Uterus (tissue), 4 donors: ENCODE results near the gene MADD. TPM values are rescaled to one million over a fixed set of nuclear protein-coding genes. Genes with fewer than 3 reads are reported as not detected.

Experiments
- DNase-seq, 2 donors: peaks; one replicate each; pipeline ENCODE4 v3.0.0-alpha.2; 2019 to 2020
- H3K27ac ChIP-seq, 2 donors: fragments of 200-600 bp; sonication (generic); 1 replicate in 1 of 2; 2 replicates in 1 of 2; pipeline ENCODE4 v1.5.1; 2016 to 2018
- H3K27me3 ChIP-seq, 2 donors: fragments of 200-600 bp; sonication (generic); one replicate each; pipeline ENCODE4 v1.5.1; 2018 to 2019; ENCODE audit warnings: control low read depth in 1 of 2
- H3K36me3 ChIP-seq, 2 donors: fragments of 200-600 bp; sonication (generic); one replicate each; pipeline ENCODE4 v1.5.1; 2019; ENCODE audit warnings: control low read depth in 1 of 2
- H3K4me1 ChIP-seq, 2 donors: fragments of 200-600 bp; sonication (generic); one replicate each; pipeline ENCODE4 v1.5.1; 2018 to 2019; ENCODE audit warnings: control low read depth in 1 of 2
- H3K4me3 ChIP-seq, 2 donors: fragments of 200-600 bp; sonication (generic); 1 replicate in 1 of 2; 2 replicates in 1 of 2; pipeline ENCODE4 v1.5.1; 2018 to 2019; ENCODE audit warnings: mild to moderate bottlenecking in 1 of 2
- H3K9me3 ChIP-seq, 2 donors: fragments of 200-600 bp; sonication (generic); one replicate each; pipeline ENCODE4 v1.5.1; 2019; ENCODE audit warnings: control low read depth in 1 of 2
- POLR2A ChIP-seq, 2 donors: fragments of 450-650 bp; IDR thresholded peaks; one replicate each; pipeline ENCODE4 v1.6.1; 2016; ENCODE audit warnings: antibody characterized with exemption in 2 of 2, mild to moderate bottlenecking in 1 of 2, moderate library complexity in 1 of 2
- intact Hi-C: fragments of 100-400 bp; cut with DNase I; formaldehyde crosslinking; loops from one replicate; pipeline ENCODE4 v1.15.1; 2023; ENCODE audit warnings: low total_unique reads
- total RNA-seq, 4 donors: library from RNA; depleted of rRNA in 3 of 4; stranded (reverse); fragments of >200 nt in 3 of 4; gene quantifications; one replicate each; pipeline versions ENCODE4 v1.1.0 to v1.2.4, GENCODE V29; 2014 to 2023
- TF ChIP-seq, protein P1 (sequence below), 4 experiments: fragments of 200-600 bp in 2 of 4; fragments of 450-650 bp in 2 of 4; sonication (generic) in 2 of 4; IDR thresholded peaks; one replicate each; pipeline ENCODE4 v1.5.1; 2016 to 2019; ENCODE audit warnings: antibody characterized with exemption in 4 of 4, mild to moderate bottlenecking in 2 of 4, moderate library complexity in 1 of 4
- donor health status: DM: yes; HTN: yes; CAD: no.

MADD gene
- total RNA-seq, 4 donors from 2014 or later = 26.8 to 234 (median 47.2) TPM

DNA sequence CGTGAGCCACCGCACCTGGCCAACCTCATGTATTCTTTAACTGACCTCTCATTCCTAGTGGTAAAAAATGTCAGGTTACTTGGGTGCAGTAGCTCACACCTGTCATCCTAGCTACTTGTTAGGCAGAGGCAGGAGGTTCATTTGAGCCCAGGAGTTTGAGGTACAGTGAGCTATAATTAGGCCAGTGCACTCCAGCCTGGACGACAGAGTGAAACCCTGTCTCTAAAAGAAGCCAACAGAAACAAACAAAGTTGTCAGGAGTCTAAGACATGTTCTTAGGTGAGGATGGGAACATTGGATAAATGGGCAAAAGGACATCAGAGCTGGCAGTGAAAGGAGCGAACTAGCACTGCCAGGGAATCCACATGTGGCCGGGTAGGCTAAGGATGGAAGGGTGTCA, 18.1 kb downstream of the MADD start:
- H3K27ac ChIP-seq = no peak overlapping the region
- H3K4me3 ChIP-seq = no peak overlapping the region
- intact Hi-C loops = no loop called here
- H3K27me3 ChIP-seq = no peaks in the 10 kb centered on the region
- no peaks in the 10 kb centered on the region for H3K9me3 ChIP-seq
- DNase-seq = no peak
- H3K4me1 ChIP-seq = no peaks in the 10 kb centered on the region
- peaks cover 0 to 2% of the 10 kb centered on the region in 2 donors for H3K36me3 ChIP-seq
- TF ChIP-seq POLR2A (IDR thresholded peaks at IDR 0.05) = no peak
- TF ChIP-seq, protein P1, sequence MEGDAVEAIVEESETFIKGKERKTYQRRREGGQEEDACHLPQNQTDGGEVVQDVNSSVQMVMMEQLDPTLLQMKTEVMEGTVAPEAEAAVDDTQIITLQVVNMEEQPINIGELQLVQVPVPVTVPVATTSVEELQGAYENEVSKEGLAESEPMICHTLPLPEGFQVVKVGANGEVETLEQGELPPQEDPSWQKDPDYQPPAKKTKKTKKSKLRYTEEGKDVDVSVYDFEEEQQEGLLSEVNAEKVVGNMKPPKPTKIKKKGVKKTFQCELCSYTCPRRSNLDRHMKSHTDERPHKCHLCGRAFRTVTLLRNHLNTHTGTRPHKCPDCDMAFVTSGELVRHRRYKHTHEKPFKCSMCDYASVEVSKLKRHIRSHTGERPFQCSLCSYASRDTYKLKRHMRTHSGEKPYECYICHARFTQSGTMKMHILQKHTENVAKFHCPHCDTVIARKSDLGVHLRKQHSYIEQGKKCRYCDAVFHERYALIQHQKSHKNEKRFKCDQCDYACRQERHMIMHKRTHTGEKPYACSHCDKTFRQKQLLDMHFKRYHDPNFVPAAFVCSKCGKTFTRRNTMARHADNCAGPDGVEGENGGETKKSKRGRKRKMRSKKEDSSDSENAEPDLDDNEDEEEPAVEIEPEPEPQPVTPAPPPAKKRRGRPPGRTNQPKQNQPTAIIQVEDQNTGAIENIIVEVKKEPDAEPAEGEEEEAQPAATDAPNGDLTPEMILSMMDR (IDR thresholded peaks at IDR 0.05) = no peak

DNA sequence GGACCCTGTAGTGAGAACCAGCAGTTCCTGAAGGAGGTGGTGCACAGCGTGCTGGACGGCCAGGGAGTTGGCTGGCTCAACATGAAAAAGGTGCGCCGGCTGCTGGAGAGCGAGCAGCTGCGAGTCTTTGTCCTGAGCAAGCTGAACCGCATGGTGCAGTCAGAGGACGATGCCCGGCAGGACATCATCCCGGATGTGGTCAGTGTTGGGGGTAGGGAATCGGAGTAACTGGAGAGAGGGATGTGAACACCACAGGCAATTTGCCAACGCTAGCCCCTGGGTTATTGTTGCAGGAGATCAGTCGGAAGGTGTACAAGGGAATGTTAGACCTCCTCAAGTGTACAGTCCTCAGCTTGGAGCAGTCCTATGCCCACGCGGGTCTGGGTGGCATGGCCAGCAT, 19.9 kb downstream of the MADD start:
- Histone ChIP-seq H3K4me3 (no peak overlapping the region), H3K27ac (no peak overlapping the region), H3K4me1 (no peaks in the 10 kb centered on the region), H3K27me3 (no peaks in the 10 kb centered on the region), H3K9me3 (no peaks in the 10 kb centered on the region), H3K36me3 (peaks cover 0 to 2% of the 10 kb centered on the region in 2 donors)
- intact Hi-C loops = no loop called here
- TF ChIP-seq, protein P1 (IDR thresholded peaks at IDR 0.05) = no peak
- no peak for TF ChIP-seq POLR2A (IDR thresholded peaks at IDR 0.05)
- no peak for DNase-seq

DNA sequence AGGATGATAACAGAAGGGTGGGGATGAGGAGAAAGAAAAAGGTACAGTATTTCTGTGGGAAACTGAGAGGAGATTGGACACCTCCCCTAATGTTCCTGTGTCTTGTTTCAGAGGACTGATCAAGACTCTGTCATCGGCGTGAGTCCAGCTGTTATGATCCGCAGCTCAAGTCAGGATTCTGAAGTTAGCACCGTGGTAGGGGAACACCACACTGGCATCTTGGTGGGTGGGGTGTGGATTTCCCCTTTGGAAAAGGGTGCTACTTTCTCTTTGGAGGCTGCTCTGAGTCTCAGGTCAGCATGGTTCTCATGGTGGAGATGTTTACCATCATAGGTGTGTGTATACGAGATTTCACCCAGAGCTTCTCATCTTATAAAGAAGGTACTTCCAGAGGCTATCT, 25.5 kb downstream of the MADD start:
- intact Hi-C loops = no loop called here
- no peaks in the 10 kb centered on the region for H3K4me1 ChIP-seq
- no peak overlapping the region for H3K4me3 ChIP-seq
- H3K9me3 ChIP-seq = peaks cover 0 to 4% of the 10 kb centered on the region in 2 donors
- H3K27ac ChIP-seq = no peak overlapping the region
- DNase-seq = no peak
- no peaks in the 10 kb centered on the region for H3K27me3 ChIP-seq
- H3K36me3 ChIP-seq = peaks cover 0 to 2% of the 10 kb centered on the region in 2 donors
- TF ChIP-seq POLR2A (IDR thresholded peaks at IDR 0.05) = no peak
- TF ChIP-seq, protein P1 (IDR thresholded peaks at IDR 0.05) = no peak

DNA sequence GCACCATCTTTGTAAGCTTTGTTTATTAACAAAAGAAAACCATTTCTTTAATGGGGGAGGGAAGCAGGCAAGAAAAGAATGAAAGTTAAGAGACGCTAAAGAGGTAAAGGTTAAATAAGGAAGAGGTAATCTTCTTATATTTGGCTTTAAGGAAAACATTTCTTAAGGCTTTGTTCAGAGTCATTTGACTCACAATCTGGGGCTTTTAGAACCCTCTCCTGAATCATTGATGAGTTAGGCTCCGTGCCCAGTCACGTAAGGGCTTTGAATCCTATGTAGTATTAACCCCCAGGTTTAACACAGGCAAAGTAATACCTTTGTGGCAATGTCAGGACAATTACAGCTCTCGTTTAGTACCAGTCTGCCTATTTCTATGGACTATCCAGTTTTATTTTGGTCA, 26.1 kb downstream of the MADD start:
- H3K36me3 ChIP-seq = peaks cover 0 to 2% of the 10 kb centered on the region in 2 donors
- H3K4me3 ChIP-seq = no peak overlapping the region
- no peak for TF ChIP-seq POLR2A (IDR thresholded peaks at IDR 0.05)
- TF ChIP-seq, protein P1 (IDR thresholded peaks at IDR 0.05) = no peak
- intact Hi-C loops = no loop called here
- H3K27me3 ChIP-seq = no peaks in the 10 kb centered on the region
- DNase-seq = no peak
- H3K9me3 ChIP-seq = peaks cover 0 to 5% of the 10 kb centered on the region in 2 donors
- no peak overlapping the region for H3K27ac ChIP-seq
- H3K4me1 ChIP-seq = no peaks in the 10 kb centered on the region

DNA sequence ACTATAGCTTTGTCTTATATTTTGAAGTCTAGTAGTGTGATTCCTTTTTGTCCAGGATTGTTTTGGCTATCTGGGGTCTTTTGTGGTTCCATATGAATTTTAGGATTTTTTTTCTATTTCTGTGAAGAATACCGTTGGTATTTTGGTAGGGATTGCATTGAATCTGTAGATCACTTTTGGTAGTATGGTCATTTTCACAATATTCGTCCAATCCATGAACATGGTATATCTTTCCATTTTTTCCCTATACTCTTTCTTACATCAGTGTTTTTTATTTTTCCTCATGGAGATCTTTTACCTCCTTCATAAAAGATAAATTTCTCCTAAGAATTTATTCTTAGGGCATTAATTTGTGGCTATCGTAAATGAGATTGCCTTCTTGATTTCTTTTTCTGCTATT, 29.1 kb downstream of the MADD start:
- no peaks in the 10 kb centered on the region for H3K36me3 ChIP-seq
- H3K27ac ChIP-seq = no peak overlapping the region
- no peak for DNase-seq
- TF ChIP-seq POLR2A (IDR thresholded peaks at IDR 0.05) = no peak
- TF ChIP-seq, protein P1 (IDR thresholded peaks at IDR 0.05) = no peak
- intact Hi-C loops = no loop called here
- H3K4me1 ChIP-seq = no peaks in the 10 kb centered on the region
- no peak overlapping the region for H3K4me3 ChIP-seq
- no peaks in the 10 kb centered on the region for H3K27me3 ChIP-seq
- H3K9me3 ChIP-seq = peaks cover 0 to 23% of the 10 kb centered on the region in 2 donors
